CD4-positive, alpha-beta T cell treated with Interleukin-6 for 4 hours (primary cell): Measurements from ENCODE around the gene CHERP.
"Not testable (repeated sequence)": the region's sequence is repeated elsewhere in the genome, so short reads cannot be mapped to it uniquely, and the experiment has no call there.

Source experiments
- DNase-seq: peaks from one replicate; pipeline ENCODE4 v3.0.0-alpha.2; 2020; ENCODE audit warnings: mixed read lengths

CHERP gene

DNA sequence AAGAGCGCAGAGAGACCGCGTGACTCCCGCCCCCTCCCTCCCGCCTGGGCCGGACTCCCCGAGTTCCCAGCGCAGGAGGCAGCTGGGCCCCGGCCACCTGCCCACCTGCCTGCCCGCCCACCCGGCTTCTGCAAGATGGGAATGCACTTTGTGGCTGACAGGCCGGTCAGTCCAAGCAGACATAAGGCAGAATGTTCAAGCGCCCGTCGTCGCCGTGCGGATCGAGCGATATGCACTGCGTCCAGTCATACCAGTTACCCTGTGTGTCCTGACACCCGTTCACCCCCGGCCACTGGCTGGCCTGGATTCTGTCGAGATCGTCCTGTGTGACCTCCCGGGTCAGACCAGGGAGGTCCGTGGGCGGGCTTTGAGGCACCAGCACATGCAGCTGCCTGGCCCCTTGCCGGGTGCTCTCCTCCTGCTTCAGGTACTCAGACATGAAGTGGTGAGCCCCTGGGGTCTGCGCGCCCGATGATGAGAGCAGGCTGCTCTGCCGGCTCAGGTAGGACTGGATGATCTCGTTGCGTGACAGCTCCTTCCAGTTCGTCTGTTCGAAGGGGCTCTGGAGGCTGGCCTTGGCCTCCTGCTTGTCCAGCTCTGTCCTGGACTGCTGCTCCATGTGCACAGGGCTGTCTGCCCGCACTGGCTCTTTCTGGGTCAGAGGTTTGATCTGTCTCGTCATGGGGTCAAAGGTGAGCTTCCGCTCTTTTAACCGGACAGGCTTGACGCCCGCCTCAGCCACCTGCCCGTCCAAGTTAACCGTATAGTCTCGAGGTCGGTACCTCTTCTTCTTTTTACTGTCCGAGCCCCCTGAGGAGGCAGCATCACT lies 33.8 kb upstream of the CHERP start:
- no peak for DNase-seq

DNA sequence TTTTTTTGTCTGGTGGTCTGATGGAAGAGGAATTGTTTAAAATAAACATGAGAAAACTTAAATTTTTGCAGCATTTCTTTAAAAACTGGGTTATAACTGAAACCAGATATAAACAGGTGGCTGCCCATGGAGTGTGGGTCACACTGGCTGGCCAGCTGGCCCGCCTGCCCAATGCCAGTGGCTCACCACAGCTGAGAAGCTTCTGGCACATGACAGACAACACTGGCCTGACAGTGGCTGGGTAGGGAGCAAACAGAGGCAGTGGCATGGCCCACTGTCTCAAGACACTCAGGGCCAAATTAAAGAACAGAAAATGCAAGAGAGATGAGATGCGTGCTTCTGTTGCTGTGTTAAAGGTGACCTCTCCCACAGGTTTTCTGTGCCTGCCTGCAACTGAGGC lies 33.0 kb upstream of the CHERP start:
- DNase-seq = no peak

DNA sequence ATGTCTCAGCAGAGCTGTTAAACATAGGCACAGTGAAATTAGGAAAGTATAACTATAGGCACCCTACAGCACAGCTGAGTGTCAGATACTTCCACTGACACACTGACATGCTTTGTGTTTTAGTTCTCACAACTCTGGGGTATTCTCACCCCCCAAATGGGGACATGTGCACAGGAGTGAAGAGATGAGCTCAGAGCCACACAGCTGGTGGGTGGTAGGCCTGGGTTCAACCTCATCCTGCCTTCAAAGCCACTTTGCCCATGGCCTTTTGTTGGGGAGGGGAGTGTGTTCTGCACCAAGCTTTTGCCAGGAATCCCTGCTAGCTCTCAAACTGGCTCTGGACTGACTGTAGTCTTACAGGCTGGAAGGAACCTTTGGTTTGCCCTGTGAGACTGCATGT lies 31.7 kb upstream of the CHERP start:
- no peak for DNase-seq

DNA sequence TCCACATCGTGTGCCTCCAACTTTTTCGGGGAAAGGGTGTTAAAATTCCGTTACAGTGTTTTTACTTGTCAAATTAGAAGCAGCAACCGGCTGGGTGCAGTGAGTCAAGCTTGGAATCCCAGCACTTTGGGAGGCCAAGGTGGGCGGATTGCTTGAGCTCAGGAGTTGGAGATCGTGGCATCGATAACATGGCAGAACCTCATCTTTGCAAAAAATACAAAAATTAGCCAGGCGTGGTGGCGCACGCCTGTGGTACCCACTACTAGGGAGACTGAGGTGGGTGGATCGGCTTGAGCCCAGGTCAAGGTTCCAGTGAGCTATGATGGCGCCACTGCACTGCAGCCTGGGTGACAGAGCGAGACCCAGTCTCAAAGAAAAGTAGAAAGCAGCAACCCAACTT lies 31.1 kb upstream of the CHERP start:
- DNase-seq = no peak

DNA sequence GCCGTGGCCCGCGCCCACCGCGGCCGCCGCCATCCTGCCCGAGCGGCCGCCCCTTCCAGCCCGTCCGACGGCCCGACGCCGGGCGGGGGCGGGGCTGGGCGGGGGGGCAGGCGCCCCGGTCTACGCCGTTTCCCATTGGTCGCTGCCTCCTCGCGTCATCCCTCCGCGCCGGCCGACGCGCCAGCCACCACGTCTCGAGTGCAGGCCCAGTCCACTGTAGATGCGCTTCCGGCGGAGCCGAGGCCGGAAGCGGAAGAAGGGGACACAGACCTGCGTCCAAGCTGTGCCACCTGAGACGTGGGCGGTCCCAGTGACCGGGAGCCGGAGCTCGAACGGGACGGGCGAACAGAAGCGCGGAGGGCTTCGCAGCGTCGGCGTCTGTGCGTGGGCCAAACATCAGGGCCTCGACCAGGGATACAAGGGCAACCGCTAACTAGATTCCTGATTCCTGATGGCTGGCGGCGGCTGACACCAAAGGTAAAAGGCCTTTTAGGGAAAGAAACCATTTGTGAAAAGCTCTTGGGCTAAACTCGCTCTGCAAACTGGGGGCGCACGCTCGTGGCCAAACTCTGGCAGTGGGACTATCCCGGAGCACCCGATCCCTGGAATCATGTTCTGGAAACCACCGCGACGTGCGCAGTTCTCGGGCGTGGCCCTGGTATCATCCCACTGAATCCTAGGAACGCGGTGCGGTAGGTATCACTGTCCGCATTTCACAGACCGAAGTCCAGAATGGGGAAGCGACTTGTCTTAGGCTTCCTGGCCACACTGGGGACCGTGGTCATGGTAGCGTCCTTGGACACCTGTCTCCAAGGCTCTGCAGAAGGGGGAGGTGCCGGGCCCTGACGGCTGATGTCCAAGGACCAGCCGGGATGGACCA lies 30.3 kb upstream of the CHERP start, which contains the start of gene SLC35E1:
SLC35E1 (minus strand) TSS at position 84 of the 880 bp plus-strand sequence; CDS start at position 33, 51 bp downstream.
- peak; percentile 92 for DNase-seq

DNA sequence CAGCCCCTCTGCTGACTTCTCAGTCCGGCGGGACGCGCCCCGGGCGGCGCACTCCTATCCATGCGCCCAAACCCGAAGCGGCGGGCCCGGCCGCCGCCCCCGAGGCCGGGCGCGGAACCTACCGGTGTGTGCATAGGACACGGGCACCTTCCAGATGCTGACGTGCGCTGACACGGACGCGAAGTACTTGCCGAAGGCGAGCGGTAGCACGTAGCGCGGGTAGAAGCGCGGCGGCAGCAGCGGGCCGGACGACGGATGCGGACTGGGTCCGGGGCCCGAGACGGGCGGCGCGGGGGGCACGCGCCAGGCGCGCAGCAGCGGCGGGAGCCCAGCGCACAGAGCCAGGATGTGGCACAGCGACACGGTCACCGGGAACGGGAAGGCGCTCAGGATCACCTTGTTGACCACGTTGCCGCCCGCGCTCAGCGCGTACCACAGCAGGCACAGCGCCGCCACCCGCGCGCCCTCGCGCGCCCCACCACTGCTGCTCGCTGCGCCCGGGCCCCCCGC lies 29.6 kb upstream of the CHERP start:
- peak; percentile 52 for DNase-seq

DNA sequence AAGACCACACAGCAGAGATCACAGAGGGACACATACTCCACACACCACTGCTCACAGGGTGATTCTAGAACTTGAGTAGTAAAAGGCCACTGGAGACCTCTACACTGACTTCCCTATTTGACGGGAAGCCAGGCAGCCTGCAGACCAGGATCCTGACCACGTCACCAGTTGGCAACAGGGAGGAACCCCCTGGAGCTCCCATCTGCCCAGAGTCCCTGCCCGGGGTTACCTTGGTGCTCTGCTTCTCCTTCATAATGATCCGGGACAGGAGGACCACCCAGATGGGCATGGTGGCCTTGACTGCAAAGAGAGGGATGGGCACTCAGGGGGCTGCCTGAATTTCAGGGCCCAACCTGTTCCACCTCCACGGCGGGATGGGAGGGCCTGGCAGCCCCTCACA lies 29.0 kb upstream of the CHERP start:
- DNase-seq = no peak

DNA sequence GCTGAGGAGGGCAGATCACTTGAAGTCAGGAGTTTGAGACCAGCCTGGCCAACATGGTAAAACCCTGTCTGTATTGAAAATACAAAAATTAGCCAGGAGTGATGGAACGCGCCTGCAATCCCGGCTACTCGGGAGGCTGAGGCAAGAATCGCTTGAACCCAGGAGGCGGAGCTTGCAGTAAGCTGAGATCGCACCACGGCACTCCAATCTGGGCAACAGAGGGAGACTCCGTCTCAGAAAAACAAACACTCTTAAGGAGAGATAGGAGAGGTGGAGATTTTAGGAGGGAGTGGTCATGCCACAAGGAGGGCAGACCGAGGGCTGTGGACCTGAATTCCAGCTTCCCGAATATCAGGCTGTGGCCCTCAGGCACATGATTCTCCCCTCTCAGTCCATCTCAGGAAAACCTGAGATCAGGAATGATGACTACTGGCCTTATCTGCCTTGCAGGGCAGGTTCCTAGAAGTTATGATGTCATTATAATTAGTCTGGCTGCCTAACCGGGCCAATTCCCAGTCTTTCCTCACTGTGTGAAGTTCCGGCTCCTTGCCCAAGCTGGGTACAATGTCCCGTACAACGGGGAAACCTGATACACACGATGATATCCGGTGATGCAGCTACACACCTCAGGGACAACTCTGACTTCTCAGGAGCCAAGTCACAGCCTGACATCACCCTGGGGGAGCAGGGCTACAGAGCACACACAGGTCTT lies 27.5 kb upstream of the CHERP start:
- no peak for DNase-seq

DNA sequence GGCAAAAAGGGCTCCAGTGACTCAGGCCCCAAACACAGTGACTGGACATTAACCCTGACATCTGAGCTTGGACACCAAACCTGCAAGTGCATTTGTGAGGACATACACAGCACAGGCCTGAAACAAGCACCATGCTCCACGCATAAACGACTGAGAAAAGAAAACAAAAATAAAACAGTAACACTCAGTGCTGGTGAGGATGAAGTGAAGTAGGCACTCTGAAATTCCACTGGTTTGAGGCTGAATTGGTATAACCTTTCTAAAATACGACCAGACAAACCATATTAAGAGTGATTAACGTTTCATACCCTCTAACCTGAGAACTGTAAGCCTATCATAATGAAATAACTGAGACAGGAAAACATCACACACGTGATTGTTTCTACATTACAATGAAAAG lies 24.5 kb upstream of the CHERP start:
- DNase-seq = no peak

DNA sequence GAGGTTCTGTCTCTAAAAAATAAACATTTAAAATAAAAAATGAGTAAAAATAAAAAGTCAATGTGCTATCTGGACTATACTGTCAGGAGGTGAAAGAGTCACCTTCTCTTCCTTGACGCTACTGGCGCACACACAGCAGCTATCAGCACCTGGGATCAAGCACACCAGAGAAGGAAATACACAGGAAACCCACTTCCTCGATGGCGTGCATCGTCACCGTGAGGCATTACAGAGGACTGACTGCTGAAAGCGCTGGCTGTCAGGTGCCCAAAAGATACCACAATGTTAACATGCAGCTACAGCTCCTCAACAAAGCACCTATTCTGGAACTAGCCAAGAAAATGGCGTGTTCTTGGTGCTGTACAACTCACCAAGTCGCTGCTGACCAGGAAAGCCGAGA lies 23.9 kb upstream of the CHERP start:
- DNase-seq = peak; percentile 88

DNA sequence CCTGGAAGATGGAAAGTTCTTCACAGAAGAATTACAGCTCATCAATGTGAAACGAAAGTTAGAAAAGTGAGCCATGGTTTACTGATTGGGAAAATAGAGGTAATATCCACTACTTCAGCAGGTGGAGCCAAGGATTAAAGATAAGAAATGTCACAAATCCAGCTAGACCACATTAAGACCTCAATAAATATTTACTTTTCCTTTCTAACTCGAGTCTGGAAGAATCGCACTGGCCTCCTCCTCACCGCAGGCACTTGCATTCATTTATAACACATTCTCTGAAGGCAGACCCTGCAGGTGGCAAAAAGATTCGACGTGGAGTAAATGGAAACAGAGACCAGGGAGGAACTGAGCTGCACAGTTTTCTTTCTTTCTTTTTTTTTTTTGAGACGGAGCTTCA lies 22.6 kb upstream of the CHERP start:
- DNase-seq = no peak

DNA sequence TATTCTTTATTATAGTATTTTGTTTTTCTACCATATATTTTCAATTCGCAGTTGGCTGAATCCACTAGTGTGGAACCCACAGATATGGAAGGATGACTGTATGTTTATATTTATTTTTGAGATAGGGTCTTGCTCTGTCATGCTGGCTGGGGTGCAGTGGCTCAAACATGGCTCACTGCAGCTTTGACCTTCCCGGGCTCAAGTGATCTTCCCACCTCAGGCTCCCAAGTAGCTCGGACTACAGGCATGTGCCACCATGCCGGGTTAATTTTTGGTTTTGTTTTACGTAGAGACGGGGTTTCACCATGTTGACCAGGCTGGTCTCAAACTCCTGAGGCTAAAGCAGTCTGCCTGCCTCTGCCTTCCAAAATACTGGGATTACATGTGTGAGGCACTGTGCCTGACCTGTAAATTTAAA lies 20.4 kb upstream of the CHERP start:
- DNase-seq = no peak

DNA sequence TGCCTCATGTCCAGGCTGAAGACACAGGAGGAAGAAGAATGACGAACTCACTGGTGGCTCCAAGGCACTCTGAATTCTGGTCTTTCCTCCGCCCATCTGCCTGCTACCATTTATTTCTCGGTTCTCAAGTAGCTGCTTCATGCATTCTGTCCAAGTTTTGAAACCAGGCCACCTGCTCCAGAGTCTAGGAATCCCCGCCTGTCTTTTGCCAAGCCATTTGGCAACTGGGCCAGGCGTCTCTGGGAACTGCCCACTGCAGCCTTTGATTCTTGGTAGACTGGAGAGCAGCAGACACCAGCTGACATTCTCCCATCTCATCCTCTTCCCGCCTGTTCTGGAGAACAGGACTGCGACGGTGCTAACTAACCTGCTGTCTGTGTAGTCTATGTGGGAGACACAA lies 19.1 kb upstream of the CHERP start:
- DNase-seq = no peak

DNA sequence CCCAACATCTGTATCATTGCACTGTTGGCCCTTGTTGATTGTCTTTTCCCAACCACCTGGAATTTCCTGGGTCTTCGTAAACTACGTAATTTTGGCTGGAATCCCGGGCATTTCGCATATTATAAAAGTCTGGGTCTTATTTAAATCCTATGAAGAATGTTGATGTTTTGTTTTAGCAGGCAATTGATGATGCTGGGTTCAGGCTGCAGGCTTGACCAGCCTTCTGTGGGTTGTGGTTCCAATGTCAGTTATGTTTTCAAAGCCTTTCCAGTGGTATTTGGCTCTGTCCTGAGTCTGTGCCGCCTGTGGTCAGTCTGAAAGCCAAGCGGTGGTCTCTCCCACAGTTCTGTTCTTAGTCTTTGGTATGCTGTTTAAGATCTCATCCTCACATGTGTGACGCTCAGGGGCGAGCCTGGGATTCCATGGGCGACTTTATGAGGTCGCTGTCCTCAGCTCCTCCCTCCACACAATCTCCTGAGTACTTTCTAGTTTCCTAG lies 17.6 kb upstream of the CHERP start:
- no peak for DNase-seq

DNA sequence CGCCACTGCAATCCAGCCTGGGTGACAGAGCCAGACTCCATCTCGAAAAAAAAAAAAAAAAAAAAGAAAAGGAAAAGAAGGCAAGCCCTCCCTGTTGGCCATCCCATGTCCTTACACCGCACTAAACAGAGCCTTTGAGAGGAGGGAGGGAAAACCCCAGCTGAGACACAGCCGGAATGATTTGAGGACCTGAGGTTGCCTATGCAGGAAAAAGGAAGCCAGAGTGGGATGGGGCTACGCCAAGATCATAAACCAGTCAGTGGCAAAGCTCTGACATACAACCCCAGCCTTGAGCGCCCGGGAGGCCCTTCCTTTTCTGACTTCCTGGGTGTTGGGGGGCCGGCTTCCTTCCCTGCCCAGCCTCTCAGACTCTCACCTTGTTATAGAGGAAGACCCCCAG lies 12.5 kb upstream of the CHERP start:
- no peak for DNase-seq

DNA sequence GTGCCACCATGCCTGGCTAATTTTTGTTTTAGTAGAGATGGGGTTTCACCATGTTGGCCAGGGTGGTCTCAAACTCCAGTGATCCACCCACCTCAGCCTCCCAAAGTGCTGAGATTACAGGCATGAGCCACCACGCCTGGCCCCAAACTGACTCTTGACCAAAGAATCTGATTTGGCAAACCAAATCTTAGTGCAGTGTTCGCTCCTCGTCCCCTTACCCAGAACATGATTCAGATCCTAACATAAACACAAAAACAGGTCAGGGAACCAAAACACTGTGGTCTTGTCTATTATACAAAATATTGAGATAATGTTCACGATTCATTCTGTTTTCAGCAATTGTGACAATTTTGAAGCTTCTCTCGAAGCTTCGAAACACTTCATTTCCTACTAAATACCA lies 9.7 kb upstream of the CHERP start:
- not testable (repeated sequence) for DNase-seq

DNA sequence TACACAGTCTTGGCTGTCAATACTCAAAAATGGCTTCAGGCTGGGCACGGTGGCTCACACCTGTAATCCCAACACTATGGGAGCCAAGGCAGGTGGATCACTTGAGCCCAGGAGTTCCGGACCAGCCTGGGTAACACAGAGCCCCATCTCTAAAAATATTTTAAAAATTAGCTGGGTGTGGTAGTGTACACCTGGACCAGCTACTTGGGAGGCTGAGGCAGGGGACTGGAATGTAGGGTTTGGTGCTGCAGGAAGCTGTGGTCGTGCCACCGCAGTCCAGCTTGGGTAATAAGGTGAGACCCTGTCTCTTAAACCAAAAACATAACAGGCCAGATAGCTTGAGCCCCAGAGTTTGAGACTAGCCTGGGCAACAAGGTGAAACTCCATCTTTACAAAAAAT lies 6.7 kb upstream of the CHERP start:
- DNase-seq = no peak

DNA sequence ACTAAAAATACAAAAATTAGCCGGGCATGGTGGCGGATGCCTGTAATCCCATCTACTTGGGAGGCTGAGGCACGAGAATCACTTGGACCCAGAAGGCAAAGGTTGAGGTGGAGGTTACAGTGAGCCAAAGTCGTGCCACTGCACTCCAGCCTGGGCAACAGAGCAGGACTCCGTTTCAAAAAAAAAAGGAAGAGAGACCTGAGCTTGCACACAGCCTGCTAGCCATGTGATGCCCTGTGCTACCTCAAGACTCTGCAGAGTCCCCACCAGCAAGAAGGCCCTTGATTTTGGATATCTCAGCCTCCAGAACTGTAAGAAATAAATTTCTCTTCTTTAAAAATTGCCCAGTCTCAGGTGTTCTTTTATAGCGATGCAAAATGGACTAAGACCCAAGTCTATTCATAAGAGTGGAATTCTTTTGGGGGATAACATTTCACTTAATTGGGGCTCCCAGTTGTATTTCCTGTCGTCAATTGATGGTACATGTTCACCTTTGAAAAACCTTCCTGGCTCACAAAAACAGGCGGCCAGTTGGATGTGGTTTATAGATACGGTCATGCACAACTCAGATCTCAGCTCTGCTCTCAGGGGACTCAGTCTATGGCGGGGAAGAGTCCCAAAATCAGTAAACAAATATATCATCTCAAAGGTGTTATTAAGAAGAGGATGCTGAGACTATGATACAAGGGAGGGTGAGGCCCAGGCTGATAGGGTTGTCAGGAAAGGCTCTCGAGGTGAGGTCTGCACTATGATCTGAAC lies 2.4 kb upstream of the CHERP start:
- no peak for DNase-seq

DNA sequence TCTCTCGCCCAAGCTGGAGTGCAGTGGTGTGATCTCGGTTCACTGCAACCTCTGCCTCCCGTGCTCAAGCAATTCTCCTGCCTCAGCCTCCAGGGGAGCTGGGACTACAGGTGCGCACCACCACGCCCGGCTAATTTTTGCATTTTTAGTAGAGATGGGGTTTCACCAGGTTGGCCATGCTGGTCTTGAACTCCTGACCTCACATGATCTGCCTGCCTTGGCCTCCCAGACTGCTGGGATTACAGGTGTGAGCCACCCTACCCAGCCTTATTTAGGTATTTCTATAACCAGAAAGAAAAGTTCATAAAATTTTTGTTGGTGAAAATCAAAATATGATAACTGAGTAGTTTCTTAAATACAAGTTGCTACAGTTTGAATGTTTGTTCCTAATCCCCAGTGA lies 1.5 kb upstream of the CHERP start:
- not testable (repeated sequence) for DNase-seq

DNA sequence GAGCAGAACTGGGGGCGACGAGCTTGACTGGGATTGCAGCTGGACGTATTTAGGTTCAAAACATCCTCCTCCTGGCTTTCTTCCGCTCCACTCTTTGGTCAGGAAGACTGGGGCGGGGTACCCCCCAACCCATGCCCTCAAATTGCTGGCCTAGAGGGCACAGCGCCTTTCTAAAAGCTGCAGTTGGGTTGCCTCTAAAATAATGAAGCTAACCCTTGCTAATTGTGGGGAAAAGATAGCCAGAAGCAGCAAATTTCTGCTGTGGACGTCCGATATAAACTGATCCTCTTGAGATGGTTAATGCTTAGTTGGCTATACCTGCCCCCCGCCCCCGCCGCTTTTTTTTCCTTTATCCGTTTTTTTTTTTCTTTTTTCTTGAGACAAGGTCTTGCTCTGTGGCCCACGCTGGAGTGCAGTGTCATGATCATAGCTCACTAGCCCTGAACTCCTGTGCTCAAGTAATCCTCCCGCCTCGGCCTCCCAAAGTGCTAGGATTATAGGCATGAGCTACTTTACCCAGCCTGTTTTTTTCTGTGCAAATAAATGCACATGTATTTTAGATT lies 754 bp upstream of the CHERP start:
- no peak for DNase-seq

DNA sequence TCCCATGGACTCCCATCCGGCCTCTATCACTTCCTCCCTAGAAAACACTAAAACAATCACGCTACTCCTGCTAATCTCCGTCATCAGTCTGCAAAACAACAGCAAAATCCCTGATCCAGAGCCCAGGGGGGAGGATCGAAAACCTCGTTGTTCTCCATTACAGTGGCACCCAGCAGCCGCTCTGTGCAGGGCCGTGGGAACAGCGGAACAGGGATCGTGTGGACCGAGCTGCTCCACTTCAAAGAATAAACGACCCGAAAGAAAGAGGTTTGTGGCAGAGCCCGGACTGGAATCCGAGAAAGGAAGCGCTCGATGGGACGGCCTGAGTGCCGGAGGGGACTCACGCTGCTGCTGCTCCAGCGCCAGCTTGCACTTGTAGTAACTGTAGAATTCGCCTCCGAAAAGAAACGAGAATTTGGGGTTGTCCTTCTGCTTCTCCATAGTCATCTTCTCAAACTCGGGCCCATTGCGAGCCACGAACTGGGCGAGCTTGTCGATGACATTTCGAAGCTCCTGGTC lies 652 bp downstream of the CHERP start:
- DNase-seq = peak; percentile 19

DNA sequence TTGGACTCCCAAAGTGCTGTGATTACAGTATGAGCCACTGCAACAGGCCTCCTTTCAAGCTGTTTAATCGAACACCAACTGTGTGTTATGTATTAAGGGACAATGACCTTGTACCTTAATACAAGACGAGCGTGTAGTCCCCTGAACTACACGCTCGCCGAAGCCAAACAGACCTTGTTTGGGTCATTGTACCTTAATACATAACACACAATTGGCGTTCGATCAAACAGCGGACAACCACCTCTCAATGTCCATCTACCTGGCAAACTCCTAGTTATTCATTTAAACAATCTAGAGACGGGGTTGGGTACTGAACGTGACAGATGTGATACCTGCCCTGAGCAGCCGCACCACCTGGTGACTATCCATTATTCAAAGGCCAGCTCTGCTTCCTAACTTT lies 1.3 kb downstream of the CHERP start:
- DNase-seq = no peak
